H9 (cell line): Measurements from ENCODE around the gene MKNK2. TPM values are rescaled to one million over a fixed set of nuclear protein-coding genes. Genes with fewer than 3 reads are reported as not detected.
A peak's percentile ranks its signal among the peaks of the same experiment; 100 is the strongest.

ENCODE experiments used
- DNase-seq: peaks from one replicate; pipeline ENCODE4 v3.0.0-alpha.2; 2017
- H2AFZ ChIP-seq: one replicate; pipeline ENCODE4 v1.6.1; 2013; ENCODE audit warnings: mild to moderate bottlenecking, low read length, control low read depth, moderate library complexity
- H2AK5ac ChIP-seq: 2 replicates; pipeline ENCODE4 v1.6.1; 2013; ENCODE audit warnings: low read length, control low read depth, mixed read lengths; ENCODE audit not compliant: insufficient read length
- H2BK120ac ChIP-seq: one replicate; pipeline ENCODE4 v1.6.1; 2013; ENCODE audit warnings: low read depth, mild to moderate bottlenecking, low read length, control low read depth, inconsistent platforms; ENCODE audit not compliant: poor library complexity, severe bottlenecking
- H2BK12ac ChIP-seq: 2 replicates; pipeline ENCODE4 v1.6.1; 2013; ENCODE audit warnings: low read length, control low read depth, mixed read lengths, low read depth; ENCODE audit not compliant: insufficient read length
- H2BK15ac ChIP-seq: 2 replicates; pipeline ENCODE4 v1.6.1; 2013; ENCODE audit warnings: low read depth, low read length, control low read depth
- H2BK20ac ChIP-seq: one replicate; pipeline ENCODE4 v1.6.1; 2013; ENCODE audit warnings: low read depth, mild to moderate bottlenecking, low read length, control low read depth, inconsistent platforms; ENCODE audit not compliant: poor library complexity, severe bottlenecking
- H2BK5ac ChIP-seq: 2 replicates; pipeline ENCODE4 v1.6.1; 2013; ENCODE audit warnings: low read length, control low read depth, mixed read lengths; ENCODE audit not compliant: insufficient read length
- H3K14ac ChIP-seq: 2 replicates; pipeline ENCODE4 v1.6.1; 2013; ENCODE audit warnings: low read length, control low read depth; ENCODE audit not compliant: insufficient read depth
- H3K18ac ChIP-seq: 2 replicates; pipeline ENCODE4 v1.6.1; 2013; ENCODE audit warnings: low read depth, mild to moderate bottlenecking, mixed read lengths, low read length, control low read depth; ENCODE audit not compliant: insufficient read length
- H3K23ac ChIP-seq: 2 replicates; pipeline ENCODE4 v1.6.1; 2013; ENCODE audit warnings: low read length, control low read depth, mixed read lengths, low read depth; ENCODE audit not compliant: insufficient read length
- H3K23me2 ChIP-seq: 2 replicates; pipeline ENCODE4 v1.6.1; 2013; ENCODE audit warnings: low read depth, mild to moderate bottlenecking, mixed read lengths, low read length, control low read depth; ENCODE audit not compliant: insufficient read length, poor library complexity, severe bottlenecking
- H3K27ac ChIP-seq: 2 replicates; pipeline ENCODE4 v1.5.1; 2013; ENCODE audit warnings: low read length, control low read depth, mixed read lengths, low read depth; ENCODE audit not compliant: insufficient read length
- H3K27me3 ChIP-seq: 2 replicates; pipeline ENCODE4 v1.6.1; 2013; ENCODE audit warnings: low read length, control low read depth, inconsistent platforms; ENCODE audit not compliant: insufficient read depth
- H3K4ac ChIP-seq: 2 replicates; pipeline ENCODE4 v1.6.1; 2013; ENCODE audit warnings: low read depth, mild to moderate bottlenecking, control low read depth, inconsistent platforms, low read length, moderate library complexity
- H3K4me1 ChIP-seq: 2 replicates; pipeline ENCODE4 v1.6.1; 2013; ENCODE audit warnings: low read length, control low read depth, inconsistent platforms; ENCODE audit not compliant: insufficient read depth
- H3K4me2 ChIP-seq: 2 replicates; pipeline ENCODE4 v1.6.1; 2013; ENCODE audit warnings: low read length, control low read depth, mixed read lengths; ENCODE audit not compliant: insufficient read length, insufficient read depth
- H3K56ac ChIP-seq: 2 replicates; pipeline ENCODE4 v1.6.1; 2013; ENCODE audit warnings: low read depth, mild to moderate bottlenecking, mixed read lengths, low read length, control low read depth; ENCODE audit not compliant: insufficient read length
- H3K79me1 ChIP-seq: 2 replicates; pipeline ENCODE4 v1.6.1; 2013; ENCODE audit warnings: low read depth, mild to moderate bottlenecking, moderate library complexity, low read length, control low read depth, inconsistent platforms; ENCODE audit not compliant: insufficient read depth, poor library complexity, severe bottlenecking
- H3K79me2 ChIP-seq: 2 replicates; pipeline ENCODE4 v1.6.1; 2013; ENCODE audit warnings: low read length, control low read depth, inconsistent platforms; ENCODE audit not compliant: insufficient read depth
- H3K9ac ChIP-seq: 2 replicates; pipeline ENCODE4 v1.6.1; 2013; ENCODE audit warnings: low read length, control low read depth, mixed read lengths; ENCODE audit not compliant: insufficient read length; ENCODE audit errors: extremely low read depth
- H3K9me3 ChIP-seq: one replicate; pipeline ENCODE4 v1.6.1; 2013; ENCODE audit warnings: low read depth, low read length, inconsistent platforms; ENCODE audit not compliant: control insufficient read depth
- H3T11ph ChIP-seq: one replicate; pipeline ENCODE4 v1.6.1; 2013; ENCODE audit warnings: mild to moderate bottlenecking, low read length, control low read depth, inconsistent platforms
- H4K20me1 ChIP-seq: one replicate; pipeline ENCODE4 v1.6.1; 2013; ENCODE audit not compliant: control insufficient read depth, insufficient read length, insufficient read depth
- H4K5ac ChIP-seq: 2 replicates; pipeline ENCODE4 v1.6.1; 2013; ENCODE audit warnings: low read depth, mild to moderate bottlenecking, mixed read lengths, low read length, control low read depth; ENCODE audit not compliant: insufficient read length
- H4K8ac ChIP-seq: replicated peaks from 2 replicates; pipeline ENCODE4 v1.6.1; 2013; ENCODE audit warnings: low read length, control low read depth, mixed read lengths, low read depth; ENCODE audit not compliant: insufficient read length
- H4K91ac ChIP-seq: 2 replicates; pipeline ENCODE4 v1.6.1; 2013; ENCODE audit warnings: low read depth, mild to moderate bottlenecking, moderate library complexity, mixed read lengths, low read length, control low read depth; ENCODE audit not compliant: insufficient read length
- H3K27ac Mint-ChIP-seq, 3 experiments: 2 replicates in 2 of 3; 3 replicates in 1 of 3; pipeline ENCODE4 v1.8.0; 2020 to 2021; ENCODE audit warnings: mixed read lengths in 3 of 3, mild to moderate bottlenecking in 1 of 3, moderate library complexity in 1 of 3
- H3K27me3 Mint-ChIP-seq: 2 replicates; pipeline ENCODE4 v1.8.0; 2021; ENCODE audit warnings: low read depth, mild to moderate bottlenecking, moderate library complexity, mixed read lengths
- H3K36me3 Mint-ChIP-seq, 3 experiments: 2 replicates in 2 of 3; 3 replicates in 1 of 3; pipeline ENCODE4 v1.8.0; 2020 to 2021; ENCODE audit warnings: low read depth in 3 of 3, mixed read lengths in 3 of 3; ENCODE audit not compliant: insufficient read depth in 1 of 3
- H3K4me1 Mint-ChIP-seq, 2 experiments: 2 replicates each; pipeline ENCODE4 v1.8.0; 2020; ENCODE audit warnings: mixed read lengths in 2 of 2
- H3K4me3 Mint-ChIP-seq, 2 experiments: 2 replicates in 1 of 2; 3 replicates in 1 of 2; pipeline ENCODE4 v1.8.0; 2020 to 2021; ENCODE audit warnings: mild to moderate bottlenecking in 2 of 2, mixed read lengths in 2 of 2, moderate library complexity in 1 of 2
- H3K9me3 Mint-ChIP-seq, 2 experiments: 2 replicates in 1 of 2; 3 replicates in 1 of 2; pipeline ENCODE4 v1.8.0; 2020; ENCODE audit warnings: mild to moderate bottlenecking in 2 of 2, mixed read lengths in 2 of 2, moderate library complexity in 1 of 2
- WGBS: extraction: QIAGEN DNeasy Blood & Tissue Kit; methylation state at CpG from one replicate; pipeline ENCODE4 v1.1.7; 2013; ENCODE audit warnings: missing lambda C conversion rate, low lambda C conversion rate, mixed read lengths; ENCODE audit not compliant: insufficient read length; ENCODE audit errors: extremely low coverage; 5-methylcytosine and 5-hydroxymethylcytosine counted together
- total RNA-seq: library from RNA; stranded (reverse); gene quantifications from 2 replicates; pipeline ENCODE4 v1.2.1, GENCODE V29; 2021
- TF ChIP-seq, protein P1 (sequence below): fragments of 200-600 bp; sonication (generic); conservative IDR thresholded peaks from 3 replicates; pipeline ENCODE4 v1.8.0; 2021; ENCODE audit warnings: antibody characterized with exemption, mild to moderate bottlenecking

The MKNK2 gene
- total RNA-seq, 1 experiment from 2014 or later: 153 TPM

DNA sequence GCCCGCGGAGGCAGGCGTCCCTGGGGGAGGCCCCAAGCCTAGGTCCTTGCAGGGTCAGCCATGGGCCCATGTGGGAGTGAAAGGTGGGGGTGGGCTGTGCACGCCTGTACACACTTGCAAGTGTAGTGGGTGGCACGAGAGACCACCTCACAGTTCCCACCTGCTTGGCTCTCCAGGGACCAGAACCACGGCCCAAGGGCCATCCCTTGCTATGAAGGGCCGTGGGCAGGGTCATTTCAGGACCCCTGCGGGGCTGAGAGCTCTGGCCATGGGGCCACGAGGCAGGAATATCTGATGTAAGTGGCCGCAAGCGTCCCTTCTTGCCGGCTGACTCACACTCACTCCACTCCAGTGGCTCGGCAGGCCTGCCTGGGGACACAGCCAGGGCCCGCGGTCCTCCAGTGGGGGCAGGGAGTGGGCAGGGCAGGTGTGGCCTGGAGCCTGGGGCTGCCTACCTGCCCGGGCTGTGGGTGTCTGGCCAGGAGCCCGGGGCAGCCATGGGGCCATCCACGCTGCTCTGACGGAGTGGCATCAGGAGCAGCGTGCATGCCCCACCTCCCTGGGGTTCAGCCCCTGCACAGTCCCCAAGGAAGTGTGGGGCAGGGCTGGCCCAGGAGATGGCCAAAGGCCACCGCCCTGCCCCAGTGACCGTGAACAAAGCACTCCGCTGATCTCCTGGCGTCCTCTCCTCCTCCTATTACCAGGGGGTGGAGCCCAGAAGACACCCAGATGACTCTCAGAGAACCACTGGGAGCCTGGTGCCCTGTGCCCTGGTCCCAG lies 8.6 kb upstream of the MKNK2 start:
- TF ChIP-seq, protein P1, sequence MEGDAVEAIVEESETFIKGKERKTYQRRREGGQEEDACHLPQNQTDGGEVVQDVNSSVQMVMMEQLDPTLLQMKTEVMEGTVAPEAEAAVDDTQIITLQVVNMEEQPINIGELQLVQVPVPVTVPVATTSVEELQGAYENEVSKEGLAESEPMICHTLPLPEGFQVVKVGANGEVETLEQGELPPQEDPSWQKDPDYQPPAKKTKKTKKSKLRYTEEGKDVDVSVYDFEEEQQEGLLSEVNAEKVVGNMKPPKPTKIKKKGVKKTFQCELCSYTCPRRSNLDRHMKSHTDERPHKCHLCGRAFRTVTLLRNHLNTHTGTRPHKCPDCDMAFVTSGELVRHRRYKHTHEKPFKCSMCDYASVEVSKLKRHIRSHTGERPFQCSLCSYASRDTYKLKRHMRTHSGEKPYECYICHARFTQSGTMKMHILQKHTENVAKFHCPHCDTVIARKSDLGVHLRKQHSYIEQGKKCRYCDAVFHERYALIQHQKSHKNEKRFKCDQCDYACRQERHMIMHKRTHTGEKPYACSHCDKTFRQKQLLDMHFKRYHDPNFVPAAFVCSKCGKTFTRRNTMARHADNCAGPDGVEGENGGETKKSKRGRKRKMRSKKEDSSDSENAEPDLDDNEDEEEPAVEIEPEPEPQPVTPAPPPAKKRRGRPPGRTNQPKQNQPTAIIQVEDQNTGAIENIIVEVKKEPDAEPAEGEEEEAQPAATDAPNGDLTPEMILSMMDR: no peak
- Histone ChIP-seq H3K9me3 (no peaks in the 10 kb centered on the region), H3K27me3 (no peaks in the 10 kb centered on the region), H3T11ph (no peak overlapping the region), H3K4me1 (no peaks in the 10 kb centered on the region), H4K5ac (no peak overlapping the region), H3K4me2 (no peak overlapping the region), H3K9ac (no peak overlapping the region), H4K8ac (no peak overlapping the region), H2BK15ac (no peak overlapping the region), H2BK5ac (no peak overlapping the region), H3K27ac (no peak overlapping the region), H2AK5ac (no peak overlapping the region), H3K23ac (no peak overlapping the region), H3K4ac (no peak overlapping the region), H4K91ac (no peak overlapping the region), H3K79me1 (no peaks in the 10 kb centered on the region), H2BK120ac (no peak overlapping the region), H3K14ac (no peak overlapping the region), H2AFZ (no peak overlapping the region), H3K23me2 (peaks cover 10% of the 10 kb centered on the region), H2BK20ac (no peak overlapping the region), H2BK12ac (no peak overlapping the region), H3K18ac (no peak overlapping the region), H3K79me2 (no peaks in the 10 kb centered on the region), H3K56ac (no peak overlapping the region), H4K20me1 (no peaks in the 10 kb centered on the region)
- DNase-seq: no peak
- H3K4me1 Mint-ChIP-seq: peaks cover 25 to 44% of the 10 kb centered on the region in 2 experiments
- no peaks in the 10 kb centered on the region; a peak in 1 of 5 replicates for H3K9me3 Mint-ChIP-seq
- no peaks in the 10 kb centered on the region for H3K27me3 Mint-ChIP-seq
- WGBS: no CpG with 5 or more reads among the region's 24 CpGs
- peak overlapping the region; percentile 76 to 88; a peak in 4 of 5 replicates for H3K4me3 Mint-ChIP-seq
- peak overlapping the region; percentile 23 to 85 (median 56); a peak in 6 of 7 replicates for H3K27ac Mint-ChIP-seq
- no peaks in the 10 kb centered on the region for H3K36me3 Mint-ChIP-seq
